Gastrocnemius medialis (tissue), 4 donors: Measurements from ENCODE around the gene RIN1.

Experiments used
- CTCF ChIP-seq, 5 experiments: fragments of 450-650 bp in 3 of 5; fragments of 200-600 bp in 2 of 5; sonication (generic) in 2 of 5; IDR thresholded peaks in 4 of 5; conservative IDR thresholded peaks in 1 of 5; 1 replicate in 4 of 5; 2 replicates in 1 of 5; pipeline ENCODE4 v1.5.1; 2016 to 2019; ENCODE audit warnings: antibody characterized with exemption in 5 of 5, mild to moderate bottlenecking in 3 of 5, moderate library complexity in 3 of 5
- POLR2A ChIP-seq, 2 donors: fragments of 450-650 bp; IDR thresholded peaks; one replicate each; pipeline ENCODE4 v1.6.1; 2017; ENCODE audit warnings: antibody characterized with exemption in 2 of 2, mild to moderate bottlenecking in 2 of 2, moderate library complexity in 2 of 2

- no peak for TF ChIP-seq CTCF (IDR thresholded peaks at IDR 0.05 in 4 of 5, conservative IDR thresholded peaks at IDR 0.05 in 1 of 5)
- no peak for TF ChIP-seq POLR2A (IDR thresholded peaks at IDR 0.05)
Observed at GRCh38 chr11:66325263-66325671, 11.0 kb downstream of the RIN1 start.
